ENCODE measurements around the gene CAPN8.
"Not testable (repeated sequence)": the region's sequence is repeated elsewhere in the genome, so short reads cannot be mapped to it uniquely, and the experiment has no call there.

Gene CAPN8

DNA sequence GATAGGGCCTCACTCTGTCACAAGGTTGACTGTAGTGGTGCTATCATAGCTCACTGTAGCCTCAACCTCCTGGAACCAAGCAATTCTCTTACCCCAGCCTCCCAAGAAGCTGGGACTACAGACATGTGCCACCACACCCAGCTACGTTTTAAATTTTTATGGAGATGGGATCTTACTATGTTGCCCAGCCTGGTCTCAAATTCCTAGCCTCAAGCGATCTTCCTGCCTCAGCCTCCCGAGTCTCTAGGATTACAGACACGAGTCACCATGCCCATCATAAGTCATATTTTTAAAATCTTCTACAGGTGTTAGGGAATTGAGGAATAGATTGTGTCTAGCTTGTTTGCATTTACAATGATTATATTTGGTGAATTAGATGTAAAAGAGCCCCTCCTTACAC is 145.3 kb downstream of the CAPN8 start:
- DNase-seq = no peak

DNA sequence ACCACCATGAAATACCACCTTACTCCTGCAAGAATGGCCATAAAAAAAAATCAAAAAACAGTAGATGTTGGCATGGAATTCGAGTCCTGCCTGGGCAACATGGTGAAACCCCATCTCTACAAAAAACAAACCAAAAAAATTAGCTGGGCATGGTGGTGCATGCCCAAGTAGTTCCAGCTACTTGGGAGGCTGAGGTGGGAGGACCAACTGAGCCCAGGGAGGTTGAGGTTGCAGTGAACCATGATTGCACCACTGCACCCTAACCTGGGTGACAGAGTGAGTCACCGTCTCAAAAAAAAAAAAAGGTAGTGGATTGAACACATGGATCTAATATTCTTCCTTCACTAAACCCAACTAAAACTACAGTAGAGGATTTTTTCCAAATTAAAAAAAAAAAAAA is 146.4 kb downstream of the CAPN8 start:
- no peak for DNase-seq

DNA sequence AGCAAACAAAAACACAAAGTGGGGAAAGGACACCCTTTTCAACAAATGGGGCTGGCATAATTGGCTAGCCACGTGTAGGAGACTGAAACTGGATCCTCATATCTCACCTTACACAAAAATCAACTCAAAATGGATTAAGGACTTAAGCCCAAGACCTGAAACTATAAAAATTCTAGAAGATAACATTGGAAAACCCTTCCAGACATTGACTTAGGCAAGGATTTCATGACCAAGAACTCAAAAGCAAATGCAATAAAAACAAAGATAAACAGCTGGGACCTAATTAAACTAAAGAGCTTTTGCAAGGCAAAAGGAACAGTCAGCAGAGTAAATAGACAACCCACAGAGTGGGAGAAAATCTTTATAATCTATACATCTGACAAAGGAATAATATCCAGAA is 146.9 kb downstream of the CAPN8 start:
- not testable (repeated sequence) for DNase-seq

DNA sequence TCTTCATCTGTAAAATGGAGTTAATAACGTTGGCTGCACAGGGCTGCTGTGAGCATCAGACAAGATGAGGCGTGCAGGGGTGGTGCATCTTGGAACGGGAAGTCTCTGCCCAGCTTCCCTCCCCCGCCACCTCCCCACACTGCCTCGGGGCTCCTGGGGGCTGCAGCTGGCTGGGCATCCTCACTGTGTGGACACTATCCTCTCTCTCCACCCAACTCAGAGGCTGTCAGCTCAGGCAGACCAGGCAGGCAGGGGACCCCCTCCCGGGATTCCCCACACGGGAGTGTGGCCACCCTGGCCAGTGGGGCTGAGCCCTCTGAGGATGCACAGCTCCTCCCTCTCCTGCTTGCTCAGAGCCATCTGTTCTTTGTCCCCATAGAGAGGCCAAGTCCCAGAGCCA is 149.6 kb downstream of the CAPN8 start:
- no peak for DNase-seq

DNA sequence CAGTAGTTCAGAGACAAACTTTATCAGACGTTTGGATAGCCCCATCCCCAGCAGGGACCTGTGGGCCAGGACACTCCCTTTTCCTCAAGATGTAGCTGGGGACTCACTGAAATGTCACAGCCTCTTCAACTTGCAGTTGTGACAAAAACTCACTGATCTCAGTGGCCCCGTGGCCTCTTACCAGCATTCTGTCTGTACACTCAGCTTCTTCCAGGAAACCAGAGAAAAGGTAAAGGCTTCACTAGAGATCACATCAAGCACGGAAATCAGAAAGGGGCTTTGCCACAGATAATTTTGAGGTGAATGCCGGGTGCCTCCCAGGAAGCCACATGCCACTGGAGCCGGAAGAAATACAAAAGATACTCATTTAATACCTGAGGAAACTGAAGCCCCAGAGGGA is 150.1 kb downstream of the CAPN8 start:
- no peak for DNase-seq

DNA sequence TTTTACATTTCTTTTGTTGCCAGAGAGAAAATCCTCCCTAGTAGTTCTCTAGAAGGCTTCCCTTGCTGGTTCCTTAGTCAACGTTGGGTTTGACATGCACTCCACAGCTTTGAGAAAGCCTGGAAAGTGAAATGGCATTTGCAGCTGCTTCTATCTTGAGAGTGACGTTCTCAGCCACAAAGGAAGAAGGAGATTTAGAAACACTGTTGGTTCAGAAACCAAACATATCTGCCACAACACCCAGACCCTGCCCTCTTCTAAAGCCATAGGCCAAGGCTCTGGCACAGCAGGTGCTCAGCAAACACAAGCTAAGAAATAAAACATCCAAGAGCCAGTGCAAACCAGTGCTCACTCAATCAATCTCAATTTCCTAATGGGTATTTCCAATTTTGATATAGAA is 150.9 kb downstream of the CAPN8 start:
- no peak for DNase-seq

DNA sequence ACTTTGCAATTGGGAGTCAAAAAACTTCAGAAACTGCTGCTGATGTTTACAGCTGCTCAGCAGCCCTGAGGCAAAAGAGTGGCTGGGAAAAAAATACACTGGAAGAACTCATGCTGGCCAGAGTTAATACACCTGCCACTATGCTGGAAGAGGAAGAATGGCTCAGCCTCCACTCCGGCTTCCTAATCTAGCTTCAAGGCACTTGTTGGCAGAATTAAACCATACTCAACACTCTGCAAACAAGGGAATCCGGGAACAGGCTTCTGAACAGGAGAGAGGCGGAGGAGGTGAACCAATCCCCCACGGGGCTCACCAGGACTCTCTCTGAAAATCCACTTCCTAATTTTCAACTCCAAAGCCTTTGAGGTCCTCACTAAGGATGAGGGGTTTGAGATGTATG is 152.2 kb downstream of the CAPN8 start:
- DNase-seq = no peak

DNA sequence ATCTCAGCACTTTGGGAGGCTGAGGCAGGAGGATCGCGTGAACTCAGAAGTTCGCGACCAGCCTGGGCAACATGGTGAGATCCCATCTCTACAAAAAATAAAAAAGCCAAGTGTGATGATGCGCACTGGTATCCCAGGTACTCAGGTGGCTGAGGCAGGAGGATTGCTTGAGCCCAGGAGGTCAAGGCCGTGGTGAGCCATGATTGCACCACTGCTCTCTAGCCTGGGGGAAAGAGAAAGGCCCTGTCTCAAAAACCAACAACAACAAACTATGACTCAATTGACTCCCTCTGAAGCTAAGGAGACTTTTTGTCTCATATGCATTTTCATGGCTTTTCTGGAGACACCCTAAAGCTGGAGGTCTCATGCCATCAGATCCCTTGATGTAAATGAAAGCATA is 153.4 kb downstream of the CAPN8 start:
- no peak for DNase-seq

DNA sequence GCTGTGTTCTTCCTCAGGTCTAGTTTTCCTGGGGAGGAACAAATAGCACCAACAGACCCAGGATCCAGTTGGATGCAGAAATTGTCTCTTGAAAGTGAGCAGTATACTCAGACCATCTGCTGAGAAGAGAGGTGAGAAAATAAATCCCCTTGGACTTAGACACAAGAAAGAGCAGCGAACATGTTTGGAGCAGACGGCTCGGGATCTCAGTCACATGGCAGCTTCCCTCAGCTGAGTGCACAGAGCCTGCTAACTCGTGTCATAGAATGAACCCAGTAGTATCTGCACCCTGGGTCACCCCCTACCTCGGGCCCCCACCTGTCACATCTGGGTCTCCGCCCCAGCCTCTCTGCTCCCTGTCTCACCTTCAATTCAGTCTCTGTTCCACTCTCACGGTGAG is 156.7 kb downstream of the CAPN8 start:
- no peak for DNase-seq

DNA sequence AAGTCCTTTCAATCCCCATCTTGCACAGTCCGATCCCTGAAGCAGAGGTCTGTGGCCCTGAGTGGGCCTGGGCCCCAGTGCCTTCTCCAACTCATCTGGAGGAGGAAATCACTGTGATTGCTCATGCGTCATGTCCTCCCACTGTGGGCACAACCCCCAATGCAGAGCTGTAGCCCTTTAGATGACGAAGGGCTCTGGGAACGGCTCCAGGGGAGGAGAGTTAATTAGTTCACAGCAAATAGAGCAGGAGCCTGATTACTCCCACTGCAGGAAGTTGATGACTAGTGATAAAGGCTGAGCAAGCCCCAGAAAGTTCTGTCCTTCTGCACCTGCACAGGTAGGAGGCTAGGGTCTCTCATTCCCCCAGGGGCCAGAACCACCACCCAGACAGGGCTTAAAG is 160.8 kb downstream of the CAPN8 start:
- no peak for DNase-seq

DNA sequence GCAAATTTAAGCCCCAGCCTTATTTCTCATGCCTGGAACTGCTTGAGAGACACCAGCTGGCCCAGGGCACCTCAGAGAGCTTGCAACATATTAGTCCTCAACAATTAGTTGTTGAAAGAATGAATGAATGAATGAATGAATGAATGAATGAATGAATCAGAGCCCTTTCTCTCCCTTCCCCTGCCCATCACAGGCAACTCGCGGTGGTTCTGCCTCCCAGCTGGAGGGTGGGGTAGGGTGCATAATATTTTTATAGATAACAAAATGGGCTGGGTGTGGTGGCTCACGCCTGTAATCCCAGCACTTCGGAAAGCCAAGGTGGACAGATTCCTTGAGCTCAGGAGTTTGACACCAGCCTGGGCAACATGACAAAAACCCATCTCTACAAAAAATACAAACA is 162.2 kb downstream of the CAPN8 start:
- DNase-seq = no peak

DNA sequence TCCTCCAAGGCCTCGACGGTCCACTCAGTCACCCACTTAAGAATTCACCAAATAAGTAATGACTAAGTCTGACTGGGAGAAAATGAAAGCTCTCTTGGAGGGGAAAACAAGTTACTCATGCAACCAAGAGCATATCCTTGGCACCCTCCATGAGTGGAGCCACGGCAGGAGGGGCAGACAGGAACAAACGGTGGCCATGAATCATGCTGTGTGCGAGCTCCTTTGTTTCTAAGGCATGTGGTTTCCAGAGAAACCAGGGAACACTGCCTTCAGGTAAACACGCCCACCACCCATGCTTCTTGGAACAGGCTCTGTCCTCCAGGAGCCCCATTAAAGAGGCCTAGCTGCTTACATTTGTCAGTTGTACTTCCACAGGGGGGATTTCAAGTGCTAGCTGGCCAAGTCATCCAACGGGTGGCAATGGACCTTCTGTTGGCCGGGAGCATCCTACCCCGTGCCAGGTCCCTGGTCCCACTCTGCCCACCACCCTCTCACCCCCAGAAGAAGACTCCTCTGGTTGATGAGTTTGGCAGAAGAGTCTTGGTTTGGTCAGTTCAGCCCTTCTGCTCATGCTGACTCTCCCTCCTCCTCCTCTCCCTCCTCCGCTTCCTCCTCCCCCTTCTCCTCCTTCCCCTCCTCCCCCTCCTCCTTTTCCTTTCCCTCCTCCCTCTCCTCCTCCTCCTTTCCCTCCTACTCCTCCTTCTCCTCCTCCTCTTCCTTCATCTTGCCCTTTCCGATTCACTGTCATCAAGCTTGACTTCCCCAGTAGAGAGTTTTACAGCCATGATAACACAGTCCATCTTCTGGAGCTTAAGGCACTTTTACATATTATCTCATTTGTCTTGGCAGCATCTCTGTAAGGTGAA is 164.7 kb downstream of the CAPN8 start:
- no peak for DNase-seq

DNA sequence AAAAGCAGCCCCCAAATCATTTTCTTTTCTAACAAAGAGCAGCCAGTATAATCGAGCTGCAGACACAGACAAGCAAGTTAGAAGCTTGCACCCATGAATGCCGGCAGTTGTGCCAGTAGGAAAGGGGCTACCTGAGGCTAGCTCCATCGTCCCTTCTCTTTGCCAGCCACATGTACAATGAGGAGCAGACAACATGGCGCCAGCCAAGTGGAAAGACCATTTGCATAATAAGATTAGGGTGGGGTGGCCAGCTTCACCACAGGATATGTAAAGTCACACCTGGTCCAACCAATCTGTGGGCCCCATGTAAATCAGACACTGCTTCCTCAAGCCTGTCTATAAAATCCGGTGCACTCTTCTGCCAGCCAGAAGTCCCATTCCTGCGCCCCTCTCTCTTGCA is 168.6 kb downstream of the CAPN8 start:
- no peak for DNase-seq

DNA sequence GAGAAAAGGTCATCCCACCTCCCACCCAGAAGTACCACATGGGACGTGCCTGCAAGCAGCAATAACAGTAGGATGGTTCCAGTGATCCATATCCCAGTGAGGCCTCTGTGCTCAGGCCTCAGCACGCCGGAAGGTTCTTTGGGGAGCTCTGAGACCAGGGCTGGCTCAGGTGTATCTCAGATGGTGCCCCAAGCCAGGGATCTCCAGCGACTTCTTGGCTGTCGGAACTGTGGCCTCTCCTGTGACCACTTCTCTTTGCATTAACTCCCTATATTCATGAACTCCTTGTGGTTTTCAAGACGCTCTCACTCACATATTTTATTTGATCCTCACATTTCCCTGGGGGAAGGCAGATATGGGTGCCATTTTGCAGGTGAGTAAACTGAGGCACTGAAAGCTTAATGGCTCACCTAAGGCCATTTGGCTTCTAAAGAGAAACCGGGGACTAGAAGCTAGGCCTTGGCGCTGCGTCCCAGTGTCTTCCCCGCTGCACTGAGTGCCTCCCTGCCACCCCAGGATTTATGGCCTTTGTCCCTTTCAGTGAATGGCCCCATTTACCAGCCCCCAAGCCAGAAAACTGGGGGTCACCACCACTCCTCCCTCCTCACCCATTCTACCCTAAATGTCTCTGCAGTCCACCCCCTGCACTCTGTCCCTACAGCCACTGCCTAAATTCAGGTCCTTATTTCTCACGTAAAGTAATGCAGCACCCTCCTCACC is 170.4 kb downstream of the CAPN8 start:
- no peak for DNase-seq

DNA sequence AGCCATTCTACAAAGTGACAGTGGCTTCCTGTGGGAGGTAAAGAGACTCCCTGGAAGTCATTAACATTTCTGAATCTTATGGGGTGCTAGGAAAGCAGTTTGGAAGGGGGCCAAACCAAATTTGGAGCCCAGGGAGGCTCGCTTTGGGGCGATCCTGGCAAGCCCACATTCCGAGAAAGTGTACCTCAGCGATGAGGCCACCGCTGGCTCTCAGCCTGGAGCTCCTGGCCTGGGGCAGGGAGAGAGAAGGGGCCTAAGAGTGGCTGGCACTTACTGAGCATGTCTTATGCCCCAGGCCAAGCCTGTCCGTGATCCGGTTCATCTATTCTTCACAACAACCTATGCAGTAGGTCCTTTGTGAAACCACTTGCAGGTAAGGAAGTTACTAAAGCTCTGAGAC is 173.5 kb downstream of the CAPN8 start:
- DNase-seq = no peak
